Measurements from ENCODE around the gene IBA57. TPM values are rescaled to one million over a fixed set of nuclear protein-coding genes. Genes with fewer than 3 reads are reported as not detected.

Gene IBA57
- total and polyA plus RNA-seq, 2 of the 8 experiments (the other 6 are each of a cell fraction or from before 2014, with no cell fraction given): 2.6 to 5.9 TPM

DNA sequence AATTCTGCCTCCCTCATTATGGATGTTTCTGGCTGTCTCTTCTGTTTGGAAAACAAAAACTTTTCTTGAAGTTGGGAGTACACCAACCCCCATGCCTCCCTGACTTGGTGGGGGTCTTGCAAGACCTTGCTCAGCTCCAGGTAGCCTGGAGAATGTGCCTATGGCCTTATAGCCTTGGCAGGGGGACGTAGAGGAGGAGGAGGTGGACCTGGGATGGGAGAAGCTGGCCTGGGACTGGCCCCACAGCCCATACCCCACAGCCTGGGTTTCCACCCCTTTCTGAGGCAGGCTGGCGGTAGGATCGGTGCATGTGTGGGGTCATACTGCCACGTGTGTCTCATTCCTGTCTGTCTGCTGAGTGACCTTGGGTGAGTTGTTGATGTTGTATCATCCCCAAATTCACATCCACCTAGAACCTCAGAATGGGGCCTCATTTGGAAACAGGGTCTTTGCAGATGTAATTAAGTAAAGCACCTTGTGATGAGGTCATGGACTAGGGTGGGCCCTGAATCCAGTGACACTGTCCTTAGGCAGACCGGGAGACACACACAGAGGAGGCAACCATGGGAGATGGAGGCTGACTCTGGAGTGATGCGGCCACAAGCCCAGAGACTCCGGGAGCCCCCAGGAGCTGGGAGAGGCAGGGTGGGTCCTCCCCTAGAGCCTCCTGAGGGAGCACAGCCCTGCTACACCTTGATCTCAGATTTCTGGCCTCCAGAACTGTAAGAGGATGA is 60.7 kb downstream of the IBA57 start (continued):
- TF ChIP-seq, protein P1, sequence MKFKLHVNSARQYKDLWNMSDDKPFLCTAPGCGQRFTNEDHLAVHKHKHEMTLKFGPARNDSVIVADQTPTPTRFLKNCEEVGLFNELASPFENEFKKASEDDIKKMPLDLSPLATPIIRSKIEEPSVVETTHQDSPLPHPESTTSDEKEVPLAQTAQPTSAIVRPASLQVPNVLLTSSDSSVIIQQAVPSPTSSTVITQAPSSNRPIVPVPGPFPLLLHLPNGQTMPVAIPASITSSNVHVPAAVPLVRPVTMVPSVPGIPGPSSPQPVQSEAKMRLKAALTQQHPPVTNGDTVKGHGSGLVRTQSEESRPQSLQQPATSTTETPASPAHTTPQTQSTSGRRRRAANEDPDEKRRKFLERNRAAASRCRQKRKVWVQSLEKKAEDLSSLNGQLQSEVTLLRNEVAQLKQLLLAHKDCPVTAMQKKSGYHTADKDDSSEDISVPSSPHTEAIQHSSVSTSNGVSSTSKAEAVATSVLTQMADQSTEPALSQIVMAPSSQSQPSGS (IDR thresholded peaks at IDR 0.05; ENCODE audit: low read length): no peak
- TF ChIP-seq CTBP2 (IDR thresholded peaks at IDR 0.05; ENCODE audit: borderline replicate concordance, insufficient read depth, insufficient read length, low read length) (no peak), BRCA1 (IDR thresholded peaks at IDR 0.05; ENCODE audit: low read depth, low read length) (no peak), CREB1 (IDR thresholded peaks at IDR 0.05) (no peak), RBBP5 (IDR thresholded peaks at IDR 0.05; ENCODE audit: borderline replicate concordance, low read depth, low read length) (no peak)
- TF ChIP-seq, protein P2, sequence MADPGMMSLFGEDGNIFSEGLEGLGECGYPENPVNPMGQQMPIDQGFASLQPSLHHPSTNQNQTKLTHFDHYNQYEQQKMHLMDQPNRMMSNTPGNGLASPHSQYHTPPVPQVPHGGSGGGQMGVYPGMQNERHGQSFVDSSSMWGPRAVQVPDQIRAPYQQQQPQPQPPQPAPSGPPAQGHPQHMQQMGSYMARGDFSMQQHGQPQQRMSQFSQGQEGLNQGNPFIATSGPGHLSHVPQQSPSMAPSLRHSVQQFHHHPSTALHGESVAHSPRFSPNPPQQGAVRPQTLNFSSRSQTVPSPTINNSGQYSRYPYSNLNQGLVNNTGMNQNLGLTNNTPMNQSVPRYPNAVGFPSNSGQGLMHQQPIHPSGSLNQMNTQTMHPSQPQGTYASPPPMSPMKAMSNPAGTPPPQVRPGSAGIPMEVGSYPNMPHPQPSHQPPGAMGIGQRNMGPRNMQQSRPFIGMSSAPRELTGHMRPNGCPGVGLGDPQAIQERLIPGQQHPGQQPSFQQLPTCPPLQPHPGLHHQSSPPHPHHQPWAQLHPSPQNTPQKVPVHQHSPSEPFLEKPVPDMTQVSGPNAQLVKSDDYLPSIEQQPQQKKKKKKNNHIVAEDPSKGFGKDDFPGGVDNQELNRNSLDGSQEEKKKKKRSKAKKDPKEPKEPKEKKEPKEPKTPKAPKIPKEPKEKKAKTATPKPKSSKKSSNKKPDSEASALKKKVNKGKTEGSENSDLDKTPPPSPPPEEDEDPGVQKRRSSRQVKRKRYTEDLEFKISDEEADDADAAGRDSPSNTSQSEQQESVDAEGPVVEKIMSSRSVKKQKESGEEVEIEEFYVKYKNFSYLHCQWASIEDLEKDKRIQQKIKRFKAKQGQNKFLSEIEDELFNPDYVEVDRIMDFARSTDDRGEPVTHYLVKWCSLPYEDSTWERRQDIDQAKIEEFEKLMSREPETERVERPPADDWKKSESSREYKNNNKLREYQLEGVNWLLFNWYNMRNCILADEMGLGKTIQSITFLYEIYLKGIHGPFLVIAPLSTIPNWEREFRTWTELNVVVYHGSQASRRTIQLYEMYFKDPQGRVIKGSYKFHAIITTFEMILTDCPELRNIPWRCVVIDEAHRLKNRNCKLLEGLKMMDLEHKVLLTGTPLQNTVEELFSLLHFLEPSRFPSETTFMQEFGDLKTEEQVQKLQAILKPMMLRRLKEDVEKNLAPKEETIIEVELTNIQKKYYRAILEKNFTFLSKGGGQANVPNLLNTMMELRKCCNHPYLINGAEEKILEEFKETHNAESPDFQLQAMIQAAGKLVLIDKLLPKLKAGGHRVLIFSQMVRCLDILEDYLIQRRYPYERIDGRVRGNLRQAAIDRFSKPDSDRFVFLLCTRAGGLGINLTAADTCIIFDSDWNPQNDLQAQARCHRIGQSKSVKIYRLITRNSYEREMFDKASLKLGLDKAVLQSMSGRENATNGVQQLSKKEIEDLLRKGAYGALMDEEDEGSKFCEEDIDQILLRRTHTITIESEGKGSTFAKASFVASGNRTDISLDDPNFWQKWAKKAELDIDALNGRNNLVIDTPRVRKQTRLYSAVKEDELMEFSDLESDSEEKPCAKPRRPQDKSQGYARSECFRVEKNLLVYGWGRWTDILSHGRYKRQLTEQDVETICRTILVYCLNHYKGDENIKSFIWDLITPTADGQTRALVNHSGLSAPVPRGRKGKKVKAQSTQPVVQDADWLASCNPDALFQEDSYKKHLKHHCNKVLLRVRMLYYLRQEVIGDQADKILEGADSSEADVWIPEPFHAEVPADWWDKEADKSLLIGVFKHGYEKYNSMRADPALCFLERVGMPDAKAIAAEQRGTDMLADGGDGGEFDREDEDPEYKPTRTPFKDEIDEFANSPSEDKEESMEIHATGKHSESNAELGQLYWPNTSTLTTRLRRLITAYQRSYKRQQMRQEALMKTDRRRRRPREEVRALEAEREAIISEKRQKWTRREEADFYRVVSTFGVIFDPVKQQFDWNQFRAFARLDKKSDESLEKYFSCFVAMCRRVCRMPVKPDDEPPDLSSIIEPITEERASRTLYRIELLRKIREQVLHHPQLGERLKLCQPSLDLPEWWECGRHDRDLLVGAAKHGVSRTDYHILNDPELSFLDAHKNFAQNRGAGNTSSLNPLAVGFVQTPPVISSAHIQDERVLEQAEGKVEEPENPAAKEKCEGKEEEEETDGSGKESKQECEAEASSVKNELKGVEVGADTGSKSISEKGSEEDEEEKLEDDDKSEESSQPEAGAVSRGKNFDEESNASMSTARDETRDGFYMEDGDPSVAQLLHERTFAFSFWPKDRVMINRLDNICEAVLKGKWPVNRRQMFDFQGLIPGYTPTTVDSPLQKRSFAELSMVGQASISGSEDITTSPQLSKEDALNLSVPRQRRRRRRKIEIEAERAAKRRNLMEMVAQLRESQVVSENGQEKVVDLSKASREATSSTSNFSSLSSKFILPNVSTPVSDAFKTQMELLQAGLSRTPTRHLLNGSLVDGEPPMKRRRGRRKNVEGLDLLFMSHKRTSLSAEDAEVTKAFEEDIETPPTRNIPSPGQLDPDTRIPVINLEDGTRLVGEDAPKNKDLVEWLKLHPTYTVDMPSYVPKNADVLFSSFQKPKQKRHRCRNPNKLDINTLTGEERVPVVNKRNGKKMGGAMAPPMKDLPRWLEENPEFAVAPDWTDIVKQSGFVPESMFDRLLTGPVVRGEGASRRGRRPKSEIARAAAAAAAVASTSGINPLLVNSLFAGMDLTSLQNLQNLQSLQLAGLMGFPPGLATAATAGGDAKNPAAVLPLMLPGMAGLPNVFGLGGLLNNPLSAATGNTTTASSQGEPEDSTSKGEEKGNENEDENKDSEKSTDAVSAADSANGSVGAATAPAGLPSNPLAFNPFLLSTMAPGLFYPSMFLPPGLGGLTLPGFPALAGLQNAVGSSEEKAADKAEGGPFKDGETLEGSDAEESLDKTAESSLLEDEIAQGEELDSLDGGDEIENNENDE (IDR thresholded peaks at IDR 0.05; ENCODE audit: insufficient replicate concordance, low read length): no peak
- TF ChIP-seq, protein P3, sequence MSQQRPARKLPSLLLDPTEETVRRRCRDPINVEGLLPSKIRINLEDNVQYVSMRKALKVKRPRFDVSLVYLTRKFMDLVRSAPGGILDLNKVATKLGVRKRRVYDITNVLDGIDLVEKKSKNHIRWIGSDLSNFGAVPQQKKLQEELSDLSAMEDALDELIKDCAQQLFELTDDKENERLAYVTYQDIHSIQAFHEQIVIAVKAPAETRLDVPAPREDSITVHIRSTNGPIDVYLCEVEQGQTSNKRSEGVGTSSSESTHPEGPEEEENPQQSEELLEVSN (IDR thresholded peaks at IDR 0.05): no peak
